GM12878 (cell line): ENCODE results near the gene ARL15. TPM values are rescaled to one million over a fixed set of nuclear protein-coding genes. Genes with fewer than 3 reads are reported as not detected.

Experiments used
- ATAC-seq: fragments of 200-7000 bp; cut with Tn5 transposase; 3 replicates; pipeline ENCODE4 v1.9.1; 2020; ENCODE audit warnings: mild to moderate bottlenecking, moderate library complexity
- BruUV-seq: library from RNA; stranded (reverse); fragments of 400-500 nt; replicated peaks from 2 replicates; lab custom pipeline; 2021; lab: Mats Ljungman, UMichigan
- CTCF ChIA-PET: fragments of 300-600 bp; sonication (Branson Sonifier 250); formaldehyde crosslinking; extraction: SDS; loops from one replicate; lab custom pipeline; 2021; ENCODE audit warnings: inconsistent platforms; lab: Yijun Ruan, JAX
- POLR2A ChIA-PET: fragments of 350-600 bp; formaldehyde crosslinking; extraction: SDS; loops from one replicate; lab custom pipeline; 2021; ENCODE audit warnings: inconsistent platforms; lab: Charles Lee
- RAD21 ChIA-PET: fragments of 300-600 bp; sonication (Branson Sonifier 250); formaldehyde crosslinking; loops from one replicate; lab custom pipeline; 2023; ENCODE audit warnings: antibody characterized with exemption; ENCODE audit not compliant: unreplicated experiment; lab: Charles Lee
- SMC1A ChIA-PET: fragments of 300-600 bp; sonication (Branson Sonifier 250); formaldehyde crosslinking; loops from one replicate; lab custom pipeline; 2023; ENCODE audit not compliant: unreplicated experiment, uncharacterized antibody; lab: Charles Lee
- DNase-seq: peaks from one replicate; pipeline ENCODE4 v3.0.0-alpha.2; 2011; ENCODE audit warnings: low read depth, low spot score
- FAIRE-seq: peaks from 3 replicates; lab custom pipeline; 2011; peaks lifted over from hg19 to GRCh38; lab: Jason Lieb, UNC
- H2AFZ ChIP-seq: 2 replicates; pipeline ENCODE4 v1.6.0; 2011; ENCODE audit warnings: low read depth, low read length, control low read depth; ENCODE audit not compliant: control insufficient read depth
- H3K27ac ChIP-seq: 2 replicates; pipeline ENCODE4 v1.5.1; 2011; ENCODE audit warnings: control low read depth; ENCODE audit not compliant: control insufficient read depth, insufficient read depth
- H3K27me3 ChIP-seq, 2 experiments: replicated peaks in 1 of 2; 2 replicates each; pipeline versions ENCODE4 v1.6.0 to v1.6.1; 2011; ENCODE audit warnings: low read length in 1 of 2; ENCODE audit not compliant: control insufficient read depth in 2 of 2, insufficient read depth in 2 of 2
- H3K36me3 ChIP-seq, 2 experiments: 2 replicates each; pipeline ENCODE4 v1.5.1; 2011; ENCODE audit warnings: low read length in 1 of 2; ENCODE audit not compliant: control insufficient read depth in 2 of 2, insufficient read depth in 2 of 2
- H3K4me1 ChIP-seq: 2 replicates; pipeline ENCODE4 v1.6.1; 2011; ENCODE audit warnings: mild to moderate bottlenecking, low read length, moderate library complexity, mixed read lengths; ENCODE audit not compliant: control insufficient read depth, insufficient read depth
- H3K4me2 ChIP-seq: 2 replicates; pipeline ENCODE4 v1.6.0; 2011; ENCODE audit warnings: control low read depth; ENCODE audit not compliant: control insufficient read depth, insufficient read depth
- H3K4me3 ChIP-seq: fragments of 200-600 bp; sonication (generic); 2 replicates; pipeline ENCODE4 v1.5.1; 2016
- H3K79me2 ChIP-seq: 2 replicates; pipeline ENCODE4 v1.6.0; 2011; ENCODE audit warnings: low read length; ENCODE audit not compliant: control insufficient read depth, insufficient read depth
- H3K9ac ChIP-seq: 2 replicates; pipeline ENCODE4 v1.8.0; 2011; ENCODE audit warnings: low read length, control low read depth, mixed read lengths; ENCODE audit not compliant: control insufficient read depth, insufficient read depth
- H3K9me3 ChIP-seq: replicated peaks from 3 replicates; pipeline ENCODE4 v1.5.1; 2011; ENCODE audit warnings: mild to moderate bottlenecking, low read length; ENCODE audit not compliant: control insufficient read depth, insufficient read depth
- H4K20me1 ChIP-seq: 2 replicates; pipeline ENCODE4 v1.6.0; 2011; ENCODE audit not compliant: control insufficient read depth, insufficient read depth
- BCL11A ChIP-seq: IDR thresholded peaks from 2 replicates; pipeline ENCODE4 v1.6.1; 2011; ENCODE audit warnings: low read depth, low read length
- BMI1 ChIP-seq: fragments of 450-650 bp; IDR thresholded peaks from 2 replicates; pipeline ENCODE4 v1.6.1; 2016; ENCODE audit warnings: mild to moderate bottlenecking, moderate library complexity, borderline replicate concordance
- CREB1 ChIP-seq: IDR thresholded peaks from 2 replicates; pipeline ENCODE4 v1.6.1; 2012; ENCODE audit warnings: low read depth, mild to moderate bottlenecking, inconsistent platforms
- FOXK2 ChIP-seq: fragments of 450-650 bp; IDR thresholded peaks from 2 replicates; pipeline ENCODE4 v1.6.1; 2017; ENCODE audit warnings: mild to moderate bottlenecking, moderate library complexity
- MEF2B ChIP-seq: fragments of 450-650 bp; IDR thresholded peaks from 2 replicates; pipeline ENCODE4 v1.6.1; 2018; ENCODE audit warnings: mild to moderate bottlenecking, moderate library complexity; ENCODE audit not compliant: partially characterized antibody, poor library complexity, severe bottlenecking
- REST ChIP-seq: IDR thresholded peaks from 2 replicates; pipeline ENCODE4 v1.6.1; 2012; ENCODE audit warnings: mild to moderate bottlenecking, low read depth, low read length
- RUNX3 ChIP-seq: IDR thresholded peaks from 2 replicates; pipeline ENCODE4 v1.6.1; 2012; ENCODE audit warnings: low read length, inconsistent platforms
- YY1 ChIP-seq: IDR thresholded peaks from 2 replicates; pipeline ENCODE4 v1.6.1; 2011; ENCODE audit warnings: low read depth, mild to moderate bottlenecking, low read length
- ZNF207 ChIP-seq: fragments of 450-650 bp; IDR thresholded peaks from 2 replicates; pipeline ENCODE4 v1.6.1; 2014; ENCODE audit warnings: antibody characterized with exemption, mild to moderate bottlenecking, borderline replicate concordance
- whole genome bisulfite sequencing: methylation state at CpG from one replicate; pipeline ENCODE4 v1.1.6; 2016; ENCODE audit warnings: low lambda C conversion rate; ENCODE audit not compliant: insufficient replicate concordance, insufficient coverage; ENCODE audit errors: missing lambda C conversion rate; 5-methylcytosine and 5-hydroxymethylcytosine counted together
- in situ Hi-C: fragments of 300-500 bp; cut with MboI; formaldehyde crosslinking; loops from 9 replicates; pipeline ENCODE4 v1.14.3; 2018; ENCODE audit warnings: mixed read lengths
- intact Hi-C: fragments of 100-400 bp; cut with micrococcal nuclease; formaldehyde crosslinking; loops from one replicate; pipeline ENCODE4 v1.14.2; 2022; ENCODE audit not compliant: unreplicated experiment
- polyA plus RNA-seq, 11 experiments: library from polyadenylated mRNA; depleted of rRNA in 4 of 11; unstranded in 6 of 11; stranded (reverse) in 5 of 11; fragments of >200 nt; fragmentation: Nextera tagmentation in 4 of 11; fragmentation: Illumina TruSeq in 1 of 11; extraction: Ambion mirVana in 4 of 11; extraction: Trizol in 1 of 11; gene quantifications; 1 replicate in 1 of 11; 2 replicates in 10 of 11; pipeline versions ENCODE4 v1.2.1 to v1.2.3, GENCODE V29; 2011 to 2016; ENCODE audit warnings: inconsistent platforms in 2 of 11, missing spikeins in 2 of 11, low read depth in 1 of 11
- total RNA-seq, 4 experiments: library from RNA; depleted of rRNA in 3 of 4; stranded (reverse); fragments of >200 nt in 3 of 4; fragmentation: Illumina TruSeq in 1 of 4; extraction: Trizol in 1 of 4; gene quantifications; 2 replicates each; pipeline versions ENCODE4 v1.2.1 to v1.2.3, GENCODE V29; 2013 to 2021
- TF ChIP-seq, protein P1 (sequence below): fragments of 450-650 bp; IDR thresholded peaks from 2 replicates; pipeline ENCODE4 v1.6.1; 2016; ENCODE audit warnings: mild to moderate bottlenecking

The ARL15 gene
- total and polyA plus RNA-seq, 10 of the 15 experiments (the other 5 are each of a cell fraction or from before 2014, with no cell fraction given), result 3.6 to 11.0 (median 7.7) TPM

DNA sequence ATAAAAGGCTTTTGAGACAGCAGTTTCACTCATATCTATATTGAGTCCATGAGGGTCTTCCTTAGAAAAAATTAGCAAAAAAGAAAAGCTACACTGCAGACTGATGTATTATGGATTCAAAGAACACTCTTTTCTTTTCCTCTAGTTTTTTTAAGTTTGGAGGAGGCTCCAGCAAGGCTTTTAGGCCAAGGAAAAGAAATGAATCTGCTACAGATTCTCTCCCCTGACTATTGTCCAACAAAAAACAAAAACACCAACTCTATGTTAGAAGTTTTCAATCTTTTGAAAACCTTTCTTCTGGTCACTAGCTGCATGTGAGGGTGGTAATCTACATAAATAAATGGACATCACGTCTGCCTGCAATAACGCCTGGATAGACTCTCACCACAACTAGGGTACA is 310.4 kb downstream of the ARL15 start:
- no peak for DNase-seq
- no peak for TF ChIP-seq RUNX3
- no peak for TF ChIP-seq FOXK2
- TF ChIP-seq CREB1, result no peak
- no peak for TF ChIP-seq MEF2B
- TF ChIP-seq BCL11A, result no peak
- TF ChIP-seq, protein P1, sequence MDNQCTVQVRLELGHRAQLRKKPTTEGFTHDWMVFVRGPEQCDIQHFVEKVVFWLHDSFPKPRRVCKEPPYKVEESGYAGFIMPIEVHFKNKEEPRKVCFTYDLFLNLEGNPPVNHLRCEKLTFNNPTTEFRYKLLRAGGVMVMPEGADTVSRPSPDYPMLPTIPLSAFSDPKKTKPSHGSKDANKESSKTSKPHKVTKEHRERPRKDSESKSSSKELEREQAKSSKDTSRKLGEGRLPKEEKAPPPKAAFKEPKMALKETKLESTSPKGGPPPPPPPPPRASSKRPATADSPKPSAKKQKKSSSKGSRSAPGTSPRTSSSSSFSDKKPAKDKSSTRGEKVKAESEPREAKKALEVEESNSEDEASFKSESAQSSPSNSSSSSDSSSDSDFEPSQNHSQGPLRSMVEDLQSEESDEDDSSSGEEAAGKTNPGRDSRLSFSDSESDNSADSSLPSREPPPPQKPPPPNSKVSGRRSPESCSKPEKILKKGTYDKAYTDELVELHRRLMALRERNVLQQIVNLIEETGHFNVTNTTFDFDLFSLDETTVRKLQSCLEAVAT, result no peak
- TF ChIP-seq BMI1, result no peak
- TF ChIP-seq YY1, result no peak
- TF ChIP-seq ZNF207, result no peak
- TF ChIP-seq REST, result no peak
- no peak for FAIRE-seq
- CTCF ChIA-PET, result no interaction called here
- POLR2A ChIA-PET, result no interaction called here
- no peak overlapping the region for H2AFZ ChIP-seq
- RAD21 ChIA-PET, result no interaction called here
- no peaks in the 10 kb centered on the region for H3K36me3 ChIP-seq
- no peaks in the 10 kb centered on the region for H3K79me2 ChIP-seq
- intact Hi-C loops, result no loop called here
- in situ Hi-C loops, result no loop called here
- H3K4me1 ChIP-seq, result no peaks in the 10 kb centered on the region
- SMC1A ChIA-PET, result no interaction called here
- H3K27ac ChIP-seq, result no peak overlapping the region
- no peak overlapping the region for H3K9ac ChIP-seq
- no TSS peak for BruUV-seq
- H3K27me3 ChIP-seq, result no peaks in the 10 kb centered on the region
- no peaks in the 10 kb centered on the region for H3K9me3 ChIP-seq
- ATAC-seq, result no peak
- H4K20me1 ChIP-seq, result no peaks in the 10 kb centered on the region
- H3K4me2 ChIP-seq, result no peak overlapping the region
- no peak overlapping the region for H3K4me3 ChIP-seq
- WGBS, result 97% methylated on average over 2 of the region's 2 CpGs
